SK-N-SH (cell line): ENCODE results near the gene HSPH1. TPM values are rescaled to one million over a fixed set of nuclear protein-coding genes. Genes with fewer than 3 reads are reported as not detected.

ENCODE experiments used
- CTCF ChIA-PET: fragments of 300-600, 350-600 bp; formaldehyde crosslinking; extraction: SDS; loops from one replicate; lab custom pipeline; 2021; lab: Yijun Ruan, JAX
- POLR2A ChIA-PET: fragments of 350-600 bp; sonication (Branson Sonifier 250); formaldehyde crosslinking; extraction: SDS; loops from one replicate; lab custom pipeline; 2020; ENCODE audit warnings: antibody characterized with exemption, inconsistent platforms; lab: Yijun Ruan, JAX
- DNase-seq: peaks from one replicate; pipeline ENCODE4 v3.0.0; 2012
- H2AFZ ChIP-seq: fragments of 200-600 bp; sonication (generic); 2 replicates; pipeline ENCODE4 v1.8.1; 2016; ENCODE audit warnings: antibody characterized with exemption, mild to moderate bottlenecking, low read depth
- H3F3A ChIP-seq: fragments of 200-600 bp; sonication (generic); replicated peaks from 2 replicates; pipeline ENCODE3; 2016; ENCODE audit warnings: antibody characterized with exemption, mild to moderate bottlenecking; ENCODE audit not compliant: insufficient read depth
- H3K27ac ChIP-seq, 2 experiments: fragments of 200-500 bp in 1 of 2; fragments of 200-600 bp in 1 of 2; sonication (Bioruptor generic) in 1 of 2; sonication (generic), shearing (Covaris generic) in 1 of 2; 2 replicates each; pipeline versions ENCODE4 v1.5.1 to v1.6.1; 2014 to 2016; ENCODE audit warnings: low read depth in 2 of 2, inconsistent platforms in 1 of 2, low read length in 1 of 2, mild to moderate bottlenecking in 1 of 2, mixed read lengths in 1 of 2
- H3K27me3 ChIP-seq: fragments of 200-600 bp; sonication (generic), shearing (Covaris generic); 2 replicates; pipeline ENCODE4 v1.6.1; 2016; ENCODE audit warnings: mixed run types; ENCODE audit not compliant: insufficient read depth
- H3K36me3 ChIP-seq, 2 experiments: fragments of 200-500 bp in 1 of 2; fragments of 200-600 bp in 1 of 2; sonication (Bioruptor generic) in 1 of 2; sonication (generic) in 1 of 2; replicated peaks in 1 of 2; 2 replicates each; pipeline versions ENCODE3 to v1.5.1; 2014 to 2016; ENCODE audit warnings: low read length in 1 of 2, mild to moderate bottlenecking in 1 of 2; ENCODE audit not compliant: insufficient read depth in 2 of 2, control insufficient read depth in 1 of 2
- H3K4me1 ChIP-seq, 2 experiments: fragments of 200-500 bp in 1 of 2; fragments of 200-600 bp in 1 of 2; sonication (Bioruptor generic) in 1 of 2; sonication (generic), shearing (Covaris generic) in 1 of 2; 2 replicates each; pipeline versions ENCODE4 v1.5.1 to v1.6.1; 2014 to 2016; ENCODE audit warnings: low read depth in 1 of 2, low read length in 1 of 2, mixed run types in 1 of 2; ENCODE audit not compliant: insufficient read depth in 2 of 2, control insufficient read depth in 1 of 2
- H3K4me2 ChIP-seq: fragments of 200-600 bp; sonication (generic), shearing (Covaris generic); 2 replicates; pipeline ENCODE4 v1.6.1; 2017; ENCODE audit warnings: mixed run types
- H3K4me3 ChIP-seq, 2 experiments: fragments of 200-500 bp in 1 of 2; fragments of 200-600 bp in 1 of 2; sonication (Bioruptor generic) in 1 of 2; sonication (generic), shearing (Covaris generic) in 1 of 2; 2 replicates each; pipeline versions ENCODE4 v1.5.1 to v1.8.1; 2014 to 2016; ENCODE audit warnings: low read depth in 2 of 2, inconsistent platforms in 1 of 2, low read length in 1 of 2, mild to moderate bottlenecking in 1 of 2, mixed read lengths in 1 of 2, moderate library complexity in 1 of 2
- H3K79me2 ChIP-seq: fragments of 200-600 bp; sonication (generic); 2 replicates; pipeline ENCODE4 v1.8.1; 2017; ENCODE audit warnings: mild to moderate bottlenecking; ENCODE audit not compliant: insufficient read depth
- H3K9ac ChIP-seq: fragments of 200-600 bp; sonication (generic); 2 replicates; pipeline ENCODE4 v1.6.1; 2017; ENCODE audit warnings: mixed run types
- H3K9me2 ChIP-seq: fragments of 200-600 bp; sonication (generic); 2 replicates; pipeline ENCODE4 v1.6.1; 2017; ENCODE audit warnings: mixed run types
- H3K9me3 ChIP-seq: fragments of 200-600 bp; sonication (generic); 2 replicates; pipeline ENCODE4 v1.6.1; 2017; ENCODE audit warnings: mixed run types, mild to moderate bottlenecking, moderate library complexity
- H4K20me1 ChIP-seq: fragments of 200-600 bp; sonication (generic); 2 replicates; pipeline ENCODE4 v1.6.1; 2017; ENCODE audit warnings: mild to moderate bottlenecking, mixed run types; ENCODE audit not compliant: insufficient read depth
- CHD2 ChIP-seq: fragments of 150-350 bp; IDR thresholded peaks from 2 replicates; pipeline ENCODE4 v1.6.1; 2018; ENCODE audit warnings: low read length; ENCODE audit not compliant: partially characterized antibody
- EP300 ChIP-seq, 2 experiments: IDR thresholded peaks; 2 replicates each; pipeline versions ENCODE4 v1.4.0 to v1.6.1; 2012; ENCODE audit warnings: borderline replicate concordance in 1 of 2, low read depth in 1 of 2, low read length in 1 of 2
- EZH2phosphoT487 ChIP-seq: fragments of 200-600 bp; sonication (generic); IDR thresholded peaks from 2 replicates; pipeline ENCODE4 v1.6.1; 2017; ENCODE audit warnings: low read depth, mixed run types, mild to moderate bottlenecking, antibody characterized with exemption, moderate library complexity, borderline replicate concordance
- FOXJ3 ChIP-seq: sonication (generic); formaldehyde crosslinking; IDR thresholded peaks from 2 replicates; pipeline ENCODE4 v1.5.1; 2020; ENCODE audit warnings: mild to moderate bottlenecking, missing genetic modification reagents
- GATA2 ChIP-seq: sonication (generic); formaldehyde crosslinking; IDR thresholded peaks from 2 replicates; pipeline ENCODE4 v1.5.0; 2020; ENCODE audit warnings: mild to moderate bottlenecking, missing genetic modification reagents
- IRF3 ChIP-seq: fragments of 150-350 bp; IDR thresholded peaks from 2 replicates; pipeline ENCODE4 v1.6.1; 2016; ENCODE audit warnings: mild to moderate bottlenecking, low read depth, low read length
- MAX ChIP-seq: IDR thresholded peaks from 2 replicates; pipeline ENCODE4 v1.4.0; 2012; ENCODE audit warnings: low read depth
- MEF2A ChIP-seq: IDR thresholded peaks from 2 replicates; pipeline ENCODE4 v1.4.0; 2012; ENCODE audit warnings: low read depth, borderline replicate concordance
- NFIC ChIP-seq: IDR thresholded peaks from 2 replicates; pipeline ENCODE4 v1.4.0; 2012; ENCODE audit warnings: borderline replicate concordance
- NRF1 ChIP-seq: IDR thresholded peaks from 2 replicates; pipeline ENCODE4 v1.6.1; 2012; ENCODE audit warnings: low read depth, mild to moderate bottlenecking, low read length
- RXRA ChIP-seq: IDR thresholded peaks from 2 replicates; pipeline ENCODE4 v1.4.0; 2012; ENCODE audit warnings: low read depth, mild to moderate bottlenecking, borderline replicate concordance
- SIN3A ChIP-seq: IDR thresholded peaks from 2 replicates; pipeline ENCODE4 v1.6.1; 2012; ENCODE audit warnings: low read depth, mild to moderate bottlenecking, low read length, moderate library complexity, borderline replicate concordance
- SMC3 ChIP-seq: IDR thresholded peaks from 2 replicates; pipeline ENCODE4 v1.6.1; 2012; ENCODE audit warnings: low read depth, low read length, improper control_type of control experiment
- TAF1 ChIP-seq: IDR thresholded peaks from 2 replicates; pipeline ENCODE4 v1.6.1; 2012; ENCODE audit warnings: low read depth, mild to moderate bottlenecking, low read length, moderate library complexity, borderline replicate concordance
- TEAD4 ChIP-seq: IDR thresholded peaks from 2 replicates; pipeline ENCODE4 v1.4.0; 2012; ENCODE audit warnings: mild to moderate bottlenecking, borderline replicate concordance; ENCODE audit not compliant: insufficient read depth
- USF1 ChIP-seq: IDR thresholded peaks from 2 replicates; pipeline ENCODE4 v1.4.0; 2012; ENCODE audit warnings: low read depth, borderline replicate concordance
- USF2 ChIP-seq: fragments of 150-350 bp; IDR thresholded peaks from 2 replicates; pipeline ENCODE4 v1.6.1; 2017; ENCODE audit warnings: antibody characterized with exemption, low read length, low read depth, borderline replicate concordance
- ZBTB33 ChIP-seq: IDR thresholded peaks from 2 replicates; pipeline ENCODE4 v1.4.0; 2012; ENCODE audit warnings: low read depth, borderline replicate concordance
- WGBS: methylation state at CpG from one replicate; pipeline ENCODE4 v1.1.6; 2017; ENCODE audit warnings: low lambda C conversion rate; 5-methylcytosine and 5-hydroxymethylcytosine counted together
- polyA plus RNA-seq, 3 experiments: library from polyadenylated mRNA; depleted of rRNA; stranded (reverse); fragments of >200 nt; gene quantifications; 2 replicates each; pipeline ENCODE4 v1.2.3, GENCODE V29; 2012
- TF ChIP-seq, protein P1 (sequence below): fragments of 200-600 bp; sonication (generic); IDR thresholded peaks from 2 replicates; pipeline ENCODE4 v1.6.1; 2017; ENCODE audit warnings: antibody characterized with exemption, mild to moderate bottlenecking, moderate library complexity
- TF ChIP-seq, protein P2 (sequence below): IDR thresholded peaks from 2 replicates; pipeline ENCODE4; 2012

HSPH1 gene
- polyA plus RNA-seq, 1 of the 3 experiments (the other 2 are of a cell fraction): 32.8 TPM

DNA sequence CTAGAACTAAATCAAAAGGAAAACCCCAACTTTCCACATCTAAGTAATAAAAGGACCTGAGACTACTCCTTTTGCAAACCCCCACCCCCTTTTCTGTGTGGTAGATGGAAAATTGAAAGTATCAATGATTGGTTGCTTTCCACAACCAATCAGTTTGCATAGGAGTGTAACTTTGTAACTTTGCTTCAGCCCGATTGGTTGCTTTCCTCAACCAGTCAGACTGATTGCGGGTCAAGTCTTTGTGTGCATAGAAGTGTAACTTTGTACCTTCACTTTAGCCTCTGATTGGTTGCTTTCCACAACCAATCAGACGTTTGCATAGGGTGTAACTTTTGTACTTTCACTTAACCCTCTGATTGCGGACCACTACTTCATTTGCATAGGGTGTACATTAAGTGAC is 30.0 kb upstream of the HSPH1 start:
- no peak overlapping the region for H3K27ac ChIP-seq
- no peak for DNase-seq
- TF ChIP-seq NRF1: no peak
- no peak for TF ChIP-seq TAF1
- TF ChIP-seq FOXJ3: no peak
- no peak for TF ChIP-seq MEF2A
- TF ChIP-seq USF2: no peak
- no peak for TF ChIP-seq ZBTB33
- TF ChIP-seq SIN3A: no peak
- no peak for TF ChIP-seq IRF3
- TF ChIP-seq NFIC: no peak
- no peak for TF ChIP-seq TEAD4
- TF ChIP-seq, protein P1, sequence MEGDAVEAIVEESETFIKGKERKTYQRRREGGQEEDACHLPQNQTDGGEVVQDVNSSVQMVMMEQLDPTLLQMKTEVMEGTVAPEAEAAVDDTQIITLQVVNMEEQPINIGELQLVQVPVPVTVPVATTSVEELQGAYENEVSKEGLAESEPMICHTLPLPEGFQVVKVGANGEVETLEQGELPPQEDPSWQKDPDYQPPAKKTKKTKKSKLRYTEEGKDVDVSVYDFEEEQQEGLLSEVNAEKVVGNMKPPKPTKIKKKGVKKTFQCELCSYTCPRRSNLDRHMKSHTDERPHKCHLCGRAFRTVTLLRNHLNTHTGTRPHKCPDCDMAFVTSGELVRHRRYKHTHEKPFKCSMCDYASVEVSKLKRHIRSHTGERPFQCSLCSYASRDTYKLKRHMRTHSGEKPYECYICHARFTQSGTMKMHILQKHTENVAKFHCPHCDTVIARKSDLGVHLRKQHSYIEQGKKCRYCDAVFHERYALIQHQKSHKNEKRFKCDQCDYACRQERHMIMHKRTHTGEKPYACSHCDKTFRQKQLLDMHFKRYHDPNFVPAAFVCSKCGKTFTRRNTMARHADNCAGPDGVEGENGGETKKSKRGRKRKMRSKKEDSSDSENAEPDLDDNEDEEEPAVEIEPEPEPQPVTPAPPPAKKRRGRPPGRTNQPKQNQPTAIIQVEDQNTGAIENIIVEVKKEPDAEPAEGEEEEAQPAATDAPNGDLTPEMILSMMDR: no peak
- TF ChIP-seq USF1: no peak
- TF ChIP-seq RXRA: no peak
- TF ChIP-seq, protein P2, sequence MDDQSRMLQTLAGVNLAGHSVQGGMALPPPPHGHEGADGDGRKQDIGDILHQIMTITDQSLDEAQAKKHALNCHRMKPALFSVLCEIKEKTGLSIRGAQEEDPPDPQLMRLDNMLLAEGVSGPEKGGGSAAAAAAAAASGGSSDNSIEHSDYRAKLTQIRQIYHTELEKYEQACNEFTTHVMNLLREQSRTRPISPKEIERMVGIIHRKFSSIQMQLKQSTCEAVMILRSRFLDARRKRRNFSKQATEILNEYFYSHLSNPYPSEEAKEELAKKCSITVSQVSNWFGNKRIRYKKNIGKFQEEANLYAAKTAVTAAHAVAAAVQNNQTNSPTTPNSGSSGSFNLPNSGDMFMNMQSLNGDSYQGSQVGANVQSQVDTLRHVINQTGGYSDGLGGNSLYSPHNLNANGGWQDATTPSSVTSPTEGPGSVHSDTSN: no peak
- no peak for TF ChIP-seq CHD2
- no peak for TF ChIP-seq SMC3
- no peak for TF ChIP-seq GATA2 (CRISPR knock-in tag)
- no peak for TF ChIP-seq EZH2phosphoT487
- TF ChIP-seq EP300 (IDR thresholded peaks at IDR 0.05; ENCODE audit: borderline replicate concordance in 1 of 2, low read depth in 1 of 2, low read length in 1 of 2): no peak
- TF ChIP-seq MAX: no peak
- ChIA-PET POLR2A (no interaction called here), CTCF (no interaction called here)
- H3K9me3 ChIP-seq: no peaks in the 10 kb centered on the region
- H3K9me2 ChIP-seq: no peaks in the 10 kb centered on the region
- H2AFZ ChIP-seq: no peak overlapping the region
- WGBS: 71% methylated on average over 4 of the region's 4 CpGs
- H3K9ac ChIP-seq: no peak overlapping the region
- H3K27me3 ChIP-seq: no peaks in the 10 kb centered on the region
- H3K4me3 ChIP-seq: no peak overlapping the region
- no peaks in the 10 kb centered on the region for H3K36me3 ChIP-seq
- no peaks in the 10 kb centered on the region for H3K4me1 ChIP-seq
- H3K4me2 ChIP-seq: no peak overlapping the region
- H4K20me1 ChIP-seq: no peaks in the 10 kb centered on the region
- H3F3A ChIP-seq: no peaks in the 10 kb centered on the region
- H3K79me2 ChIP-seq: no peaks in the 10 kb centered on the region
